Endothelial cell of umbilical vein (primary cell): ENCODE measurements around the gene TOP1. TPM values are rescaled to one million over a fixed set of nuclear protein-coding genes. Genes with fewer than 3 reads are reported as not detected.

Source experiments
- BruUV-seq: library from RNA; stranded (reverse); fragments of 400-500 nt; replicated peaks from 2 replicates; lab custom pipeline; 2021; lab: Mats Ljungman, UMichigan
- CTCF ChIA-PET: fragments of 300-600, 350-600 bp; sonication (Branson Sonifier 250); formaldehyde crosslinking; loops from one replicate; lab custom pipeline; 2021; ENCODE audit warnings: antibody characterized with exemption, inconsistent platforms; lab: Charles Lee
- POLR2A ChIA-PET: fragments of 300-600, 350-600 bp; sonication (Branson Sonifier 250); formaldehyde crosslinking; loops from one replicate; lab custom pipeline; 2021; ENCODE audit warnings: antibody characterized with exemption, inconsistent platforms; lab: Charles Lee
- DNase-seq: peaks from one replicate; pipeline ENCODE4 v3.0.0-alpha.2; 2011; ENCODE audit warnings: low read depth, low spot score
- FAIRE-seq: peaks from 2 replicates; lab custom pipeline; 2011; peaks lifted over from hg19 to GRCh38; lab: Jason Lieb, UNC
- H2AFZ ChIP-seq: 2 replicates; pipeline ENCODE4 v1.6.0; 2012; ENCODE audit warnings: low read depth, low read length, control low read depth, inconsistent platforms
- H3K27ac ChIP-seq: 2 replicates; pipeline ENCODE4 v1.5.1; 2011; ENCODE audit warnings: low read depth, mild to moderate bottlenecking, control low read depth, low read length, moderate library complexity; ENCODE audit not compliant: insufficient read depth
- H3K27me3 ChIP-seq, 2 experiments: 2 replicates each; pipeline versions ENCODE4 v1.6.0 to v1.6.1; 2011; ENCODE audit warnings: low read length in 2 of 2, mixed read lengths in 1 of 2; ENCODE audit not compliant: control insufficient read depth in 2 of 2, insufficient read depth in 2 of 2
- H3K36me3 ChIP-seq, 2 experiments: 2 replicates in 1 of 2; 3 replicates in 1 of 2; pipeline ENCODE4 v1.5.1; 2011; ENCODE audit warnings: low read length in 2 of 2, mild to moderate bottlenecking in 1 of 2, moderate library complexity in 1 of 2; ENCODE audit not compliant: control insufficient read depth in 2 of 2, insufficient read depth in 2 of 2; ENCODE audit errors: extremely low read depth in 1 of 2
- H3K4me1 ChIP-seq: 3 replicates; pipeline ENCODE4 v1.5.1; 2011; ENCODE audit warnings: mild to moderate bottlenecking, low read length; ENCODE audit not compliant: control insufficient read depth, insufficient read depth; ENCODE audit errors: extremely low read depth
- H3K4me2 ChIP-seq: 2 replicates; pipeline ENCODE4 v1.6.1; 2011; ENCODE audit warnings: low read length, control low read depth, mixed read lengths; ENCODE audit not compliant: insufficient read depth
- H3K4me3 ChIP-seq, 3 experiments: fragments of 200-600 bp in 1 of 3; sonication (generic), shearing (Covaris generic) in 1 of 3; replicated peaks in 1 of 3; 2 replicates each; pipeline ENCODE4 v1.5.1; 2011 to 2016; ENCODE audit warnings: control low read depth in 3 of 3, low read length in 3 of 3, mild to moderate bottlenecking in 2 of 3, inconsistent platforms in 1 of 3, low read depth in 1 of 3, moderate library complexity in 1 of 3; ENCODE audit not compliant: insufficient read depth in 1 of 3
- H3K79me2 ChIP-seq: 2 replicates; pipeline ENCODE4 v1.6.0; 2012; ENCODE audit warnings: low read length, inconsistent platforms; ENCODE audit not compliant: control insufficient read depth, insufficient read depth
- H3K9ac ChIP-seq: replicated peaks from 2 replicates; pipeline ENCODE3; 2011; ENCODE audit warnings: low read length, control low read depth; ENCODE audit not compliant: insufficient read depth; ENCODE audit errors: extremely low read depth
- H3K9me1 ChIP-seq: replicated peaks from 3 replicates; pipeline ENCODE4 v1.6.0; 2011; ENCODE audit warnings: mild to moderate bottlenecking, low read length; ENCODE audit not compliant: control insufficient read depth, insufficient read depth; ENCODE audit errors: extremely low read depth
- H3K9me3 ChIP-seq: replicated peaks from 2 replicates; pipeline ENCODE4 v1.5.1; 2012; ENCODE audit warnings: low read length, inconsistent platforms; ENCODE audit not compliant: control insufficient read depth, insufficient read depth
- H4K20me1 ChIP-seq: replicated peaks from 2 replicates; pipeline ENCODE3; 2011; ENCODE audit warnings: mild to moderate bottlenecking, low read length; ENCODE audit not compliant: control insufficient read depth, insufficient read depth; ENCODE audit errors: extremely low read depth
- EZH2 ChIP-seq: IDR thresholded peaks from 2 replicates; pipeline ENCODE4 v1.6.1; 2012; ENCODE audit warnings: borderline replicate concordance, low read depth, mild to moderate bottlenecking, moderate library complexity, low read length, inconsistent platforms; ENCODE audit not compliant: severe bottlenecking
- FOS ChIP-seq: IDR thresholded peaks from 2 replicates; pipeline ENCODE4 v1.6.1; 2011; ENCODE audit warnings: mild to moderate bottlenecking, low read length, moderate library complexity, borderline replicate concordance; ENCODE audit not compliant: insufficient read depth
- GATA2 ChIP-seq: IDR thresholded peaks from 2 replicates; pipeline ENCODE4 v1.7.0; 2011; ENCODE audit warnings: low read depth, mild to moderate bottlenecking, moderate library complexity, mixed read lengths, low read length; ENCODE audit not compliant: insufficient read length, insufficient read depth
- JUN ChIP-seq: IDR thresholded peaks from 2 replicates; pipeline ENCODE4 v1.6.1; 2011; ENCODE audit warnings: borderline replicate concordance, low read depth; ENCODE audit not compliant: insufficient read length, insufficient read depth
- MYC ChIP-seq: IDR thresholded peaks from one replicate; pipeline ENCODE4 v1.6.1; 2011; ENCODE audit warnings: mild to moderate bottlenecking, low read depth, low read length
- POLR2A ChIP-seq: IDR thresholded peaks from 2 replicates; pipeline ENCODE4 v1.6.1; 2012; ENCODE audit warnings: low read depth, mild to moderate bottlenecking, control low read depth, low read length
- POLR2AphosphoS5 ChIP-seq: IDR thresholded peaks from 2 replicates; pipeline ENCODE4 v1.6.1; 2012; ENCODE audit warnings: low read depth, mild to moderate bottlenecking, control low read depth, low read length, moderate library complexity; ENCODE audit not compliant: insufficient read depth
- dilution Hi-C: fragments of 300-500 bp; cut with MboI; formaldehyde crosslinking; loops from one replicate; pipeline ENCODE4 v1.15.0; 2019; ENCODE audit warnings: low sequenced_read_pairs; ENCODE audit not compliant: extremely low pct_ligation_motif_present
- intact Hi-C: fragments of 100-400 bp; cut with micrococcal nuclease; formaldehyde crosslinking; loops from one replicate; pipeline ENCODE4 v1.10.0; 2022
- polyA plus RNA-seq, 4 experiments: library from polyadenylated mRNA; depleted of rRNA in 3 of 4; stranded (reverse) in 3 of 4; unstranded in 1 of 4; fragments of >200 nt; gene quantifications; 2 replicates each; pipeline versions ENCODE4 v1.2.1 to v1.2.3, GENCODE V29; 2011 to 2012; ENCODE audit warnings: missing spikeins in 1 of 4
- total RNA-seq: library from RNA; stranded (reverse); gene quantifications from 2 replicates; pipeline ENCODE4 v1.2.3, GENCODE V29; 2021
- TF ChIP-seq, protein P1 (sequence below), 2 donors: IDR thresholded peaks; 1 replicate in 1 of 2; 2 replicates in 1 of 2; pipeline ENCODE4 v1.5.1; 2011; ENCODE audit warnings: low read length in 2 of 2, mild to moderate bottlenecking in 2 of 2, moderate library complexity in 2 of 2, control low read depth in 1 of 2, inconsistent platforms in 1 of 2, low read depth in 1 of 2; ENCODE audit not compliant: insufficient read depth in 1 of 2; ENCODE audit errors: extremely low read depth in 1 of 2
- TF ChIP-seq, protein P2 (sequence below): IDR thresholded peaks from 2 replicates; pipeline ENCODE4 v1.6.1; 2011; ENCODE audit not compliant: insufficient read depth, insufficient read length

Gene TOP1
- total and polyA plus RNA-seq, 2 donors (not counting 3 experiments of a cell fraction or from before 2014, with no cell fraction given): 7.0 to 77.4 TPM

DNA sequence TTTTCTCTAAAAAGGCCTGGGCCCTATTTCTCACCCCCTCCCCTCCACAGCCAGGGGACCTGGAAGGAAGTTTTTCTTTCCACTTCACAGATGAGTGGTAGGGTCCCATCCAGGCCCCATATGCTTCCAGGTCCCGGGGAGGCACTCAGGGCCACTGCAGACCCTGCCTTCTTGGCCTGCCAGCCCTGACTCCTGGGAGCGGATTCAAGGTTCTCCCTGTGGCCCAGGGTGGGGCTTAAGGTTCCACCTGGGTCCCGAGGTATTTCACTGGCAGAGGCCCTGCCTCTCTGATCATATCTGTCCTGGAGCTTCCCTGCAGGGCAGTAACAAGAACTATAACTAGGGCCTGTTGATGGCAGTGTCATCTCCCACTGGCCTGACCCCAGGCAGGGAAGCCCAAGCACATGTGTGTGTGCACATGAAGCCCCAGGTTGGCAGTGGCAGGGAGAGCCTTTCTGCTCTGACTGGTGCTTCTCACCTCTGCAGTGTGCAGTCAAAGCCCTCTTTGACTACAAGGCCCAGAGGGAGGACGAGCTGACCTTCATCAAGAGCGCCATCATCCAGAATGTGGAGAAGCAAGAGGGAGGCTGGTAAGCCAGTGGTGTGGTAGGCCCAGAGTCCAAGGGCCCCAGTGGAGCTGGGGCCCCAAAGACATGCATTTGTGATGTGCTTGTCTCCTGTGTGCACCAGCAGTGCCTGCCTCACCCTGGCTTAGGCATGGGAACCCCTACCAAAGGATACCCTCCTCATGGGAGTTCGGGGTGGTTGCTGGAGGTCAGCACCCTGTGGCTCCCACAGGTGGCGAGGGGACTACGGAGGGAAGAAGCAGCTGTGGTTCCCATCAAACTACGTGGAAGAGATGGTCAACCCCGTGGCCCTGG is 139.9 kb downstream of the TOP1 start:
- TF ChIP-seq EZH2: no peak
- no peak for TF ChIP-seq POLR2A
- TF ChIP-seq, protein P1, sequence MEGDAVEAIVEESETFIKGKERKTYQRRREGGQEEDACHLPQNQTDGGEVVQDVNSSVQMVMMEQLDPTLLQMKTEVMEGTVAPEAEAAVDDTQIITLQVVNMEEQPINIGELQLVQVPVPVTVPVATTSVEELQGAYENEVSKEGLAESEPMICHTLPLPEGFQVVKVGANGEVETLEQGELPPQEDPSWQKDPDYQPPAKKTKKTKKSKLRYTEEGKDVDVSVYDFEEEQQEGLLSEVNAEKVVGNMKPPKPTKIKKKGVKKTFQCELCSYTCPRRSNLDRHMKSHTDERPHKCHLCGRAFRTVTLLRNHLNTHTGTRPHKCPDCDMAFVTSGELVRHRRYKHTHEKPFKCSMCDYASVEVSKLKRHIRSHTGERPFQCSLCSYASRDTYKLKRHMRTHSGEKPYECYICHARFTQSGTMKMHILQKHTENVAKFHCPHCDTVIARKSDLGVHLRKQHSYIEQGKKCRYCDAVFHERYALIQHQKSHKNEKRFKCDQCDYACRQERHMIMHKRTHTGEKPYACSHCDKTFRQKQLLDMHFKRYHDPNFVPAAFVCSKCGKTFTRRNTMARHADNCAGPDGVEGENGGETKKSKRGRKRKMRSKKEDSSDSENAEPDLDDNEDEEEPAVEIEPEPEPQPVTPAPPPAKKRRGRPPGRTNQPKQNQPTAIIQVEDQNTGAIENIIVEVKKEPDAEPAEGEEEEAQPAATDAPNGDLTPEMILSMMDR (IDR thresholded peaks at IDR 0.05; ENCODE audit: extremely low read depth in 1 of 2, insufficient read depth in 1 of 2, low read depth in 1 of 2, low read length in 2 of 2): no peak
- TF ChIP-seq, protein P2, sequence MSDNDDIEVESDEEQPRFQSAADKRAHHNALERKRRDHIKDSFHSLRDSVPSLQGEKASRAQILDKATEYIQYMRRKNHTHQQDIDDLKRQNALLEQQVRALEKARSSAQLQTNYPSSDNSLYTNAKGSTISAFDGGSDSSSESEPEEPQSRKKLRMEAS: no peak
- TF ChIP-seq JUN: no peak
- TF ChIP-seq POLR2AphosphoS5: no peak
- no peak for TF ChIP-seq GATA2
- no peak for TF ChIP-seq FOS
- TF ChIP-seq MYC: no peak
- H3K9ac ChIP-seq: no peak overlapping the region
- peaks cover 32 to 85% of the 10 kb centered on the region in 2 experiments for H3K36me3 ChIP-seq
- CTCF ChIA-PET: interaction anchor here (0.6 to 2.5 kb wide), 8 partner anchors 14 to 175 kb away, joined by 3 to 24 read pairs (median 8); partner anchors contain the start of gene LPIN3
- POLR2A ChIA-PET: no interaction called here
- no peaks in the 10 kb centered on the region for H3K79me2 ChIP-seq
- H3K4me3 ChIP-seq: no peak overlapping the region
- H3K27me3 ChIP-seq: no peaks in the 10 kb centered on the region
- H3K27ac ChIP-seq: no peak overlapping the region
- no TSS peak for BruUV-seq
- H3K4me1 ChIP-seq: peaks cover 3% of the 10 kb centered on the region
- H4K20me1 ChIP-seq: no peaks in the 10 kb centered on the region
- FAIRE-seq: no peak
- H3K9me3 ChIP-seq: no peaks in the 10 kb centered on the region
- no peak for DNase-seq
- no peak overlapping the region for H3K4me2 ChIP-seq
- no peaks in the 10 kb centered on the region for H3K9me1 ChIP-seq
- intact Hi-C loops (no loop called here), dilution Hi-C loops (no loop called here)
- no peak overlapping the region for H2AFZ ChIP-seq
